Epithelial cell of esophagus (primary cell): ENCODE measurements around the gene HPSE2.

ENCODE experiments used
- DNase-seq: peaks from one replicate; pipeline ENCODE4 v3.0.0; 2010; ENCODE audit warnings: low read depth
- H3K4me3 ChIP-seq: 2 replicates; pipeline ENCODE4 v1.5.1; 2011; ENCODE audit warnings: mild to moderate bottlenecking, low read length, control low read depth
- CTCF ChIP-seq: IDR thresholded peaks from 2 replicates; pipeline ENCODE4 v1.5.1; 2011; ENCODE audit warnings: low read depth, mild to moderate bottlenecking, low read length, control low read depth, inconsistent platforms; ENCODE audit not compliant: insufficient read depth; ENCODE audit errors: missing control alignments

The HPSE2 gene

GRCh38 chr10:98444314-98445006 is 791.2 kb downstream of the HPSE2 start:
- H3K4me3 ChIP-seq: no peak overlapping the region
- TF ChIP-seq CTCF: no peak
- DNase-seq: no peak

DNA sequence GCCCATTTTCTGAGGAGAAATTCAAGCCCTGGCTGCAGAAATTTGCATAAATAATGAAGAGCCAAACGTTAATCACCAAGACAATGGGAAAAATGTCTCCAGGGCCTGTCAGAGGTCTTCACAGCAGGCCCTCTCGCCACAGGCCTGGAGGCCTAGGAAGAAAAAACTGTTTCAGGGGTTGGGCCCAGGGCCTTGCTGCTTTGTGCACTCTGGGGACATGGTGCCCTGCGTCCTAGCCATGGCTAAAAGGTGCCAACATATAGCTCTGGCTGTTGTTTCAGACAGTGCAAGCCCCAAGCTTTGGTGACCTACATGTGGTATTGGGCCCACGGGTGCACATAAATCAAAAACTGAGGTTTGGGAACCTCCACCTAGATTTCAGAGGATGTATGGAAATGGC is 796.9 kb downstream of the HPSE2 start:
- no peak for DNase-seq
- no peak overlapping the region for H3K4me3 ChIP-seq

DNA sequence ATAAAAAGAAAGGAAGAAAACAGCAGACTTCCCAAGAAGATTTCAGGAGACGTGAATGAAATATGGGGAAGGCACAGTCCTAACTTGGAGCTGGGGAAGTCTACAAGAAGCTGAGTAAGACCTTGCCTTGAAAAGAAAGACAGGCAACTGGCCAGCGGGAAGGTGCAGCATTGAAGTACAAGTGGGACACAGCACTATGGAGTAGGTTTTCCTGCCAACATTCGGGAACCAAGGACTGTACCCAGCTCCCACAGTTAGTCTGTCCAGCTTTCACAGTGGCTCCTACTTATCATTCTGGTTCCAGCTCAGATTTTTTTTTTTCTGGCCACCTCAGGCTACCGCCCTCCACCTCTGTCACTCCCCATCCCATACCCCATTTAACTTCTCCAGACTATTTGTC is 798.9 kb downstream of the HPSE2 start:
- DNase-seq: no peak
- TF ChIP-seq CTCF: no peak
- no peak overlapping the region for H3K4me3 ChIP-seq

More for the DNA sequence above, 796.9 kb downstream of the HPSE2 start:
- no peak for TF ChIP-seq CTCF

DNA sequence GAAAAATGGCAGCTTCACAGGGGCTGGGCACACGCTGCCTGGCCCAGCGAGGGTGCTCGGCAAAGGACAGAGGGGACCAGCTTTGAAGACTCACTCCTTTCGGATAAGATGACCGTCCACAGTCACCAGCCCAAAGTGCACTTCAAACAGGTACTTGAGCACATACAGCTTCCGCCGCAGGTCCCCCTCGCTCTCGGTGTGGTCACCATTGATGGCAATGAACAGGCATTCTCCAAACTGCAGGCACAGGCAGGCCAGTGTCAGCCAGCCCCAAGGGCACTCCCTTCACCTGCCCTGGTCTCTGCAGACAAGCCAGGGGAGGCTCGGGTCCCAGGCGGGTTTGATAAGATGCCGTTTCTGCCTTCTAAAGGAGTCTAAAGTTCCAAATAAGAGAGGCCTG is 800.5 kb downstream of the HPSE2 start:
- TF ChIP-seq CTCF: no peak
- no peak for DNase-seq

GRCh38 chr10:98433881-98434732 is 801.5 kb downstream of the HPSE2 start:
- no peak for TF ChIP-seq CTCF
- no peak overlapping the region for H3K4me3 ChIP-seq
- DNase-seq: no peak

More for the DNA sequence above, 800.5 kb downstream of the HPSE2 start:
- no peak overlapping the region for H3K4me3 ChIP-seq

GRCh38 chr10:98433371-98433770 is 802.3 kb downstream of the HPSE2 start:
- no peak for DNase-seq
- no peak overlapping the region for H3K4me3 ChIP-seq
- TF ChIP-seq CTCF: no peak

DNA sequence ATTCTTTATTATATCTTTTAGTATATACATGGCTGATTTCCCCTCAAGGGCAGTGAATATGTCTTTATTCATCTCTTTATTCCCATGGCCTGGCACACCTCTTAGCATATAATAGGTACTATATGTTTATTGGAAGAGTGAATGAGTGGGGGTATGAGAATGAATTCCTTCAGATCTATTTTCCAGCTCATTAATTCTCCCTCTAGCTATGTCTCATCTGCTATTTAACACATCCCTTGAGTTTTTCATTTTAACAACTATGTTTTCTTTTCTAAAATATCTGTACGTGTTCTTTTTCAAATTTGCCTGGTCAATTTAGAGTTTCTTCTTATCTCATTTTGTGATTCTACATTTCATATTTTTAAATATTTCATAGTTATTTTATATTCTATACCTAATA is 803.3 kb downstream of the HPSE2 start:
- TF ChIP-seq CTCF: no peak
- H3K4me3 ChIP-seq: no peak overlapping the region

More for the DNA sequence above, 803.3 kb downstream of the HPSE2 start:
- no peak for DNase-seq
